AG08396 (cell line): ENCODE data around the gene NACA.
"Not testable (repeated sequence)": the region's sequence is repeated elsewhere in the genome, so short reads cannot be mapped to it uniquely, and the experiment has no call there.

Source experiments
- DNase-seq: peaks from one replicate; pipeline ENCODE4 v3.0.0; 2012; ENCODE audit warnings: low spot score, mixed read lengths

NACA gene

GRCh38 chr12:56723889-56724700, 1.0 kb downstream of the NACA start:
- peak; percentile 62 for DNase-seq

- no peak for DNase-seq
Observed at GRCh38 chr12:56723352-56723751, 1.7 kb downstream of the NACA start.

- no peak for DNase-seq
Observed at GRCh38 chr12:56722832-56723231, 2.3 kb downstream of the NACA start.

- DNase-seq: no peak
Observed at GRCh38 chr12:56721721-56722120, 3.4 kb downstream of the NACA start.

- no peak for DNase-seq
Observed at GRCh38 chr12:56721216-56721615, 3.9 kb downstream of the NACA start.

GRCh38 chr12:56720731-56721151, 4.4 kb downstream of the NACA start:
- DNase-seq: no peak

- DNase-seq: no peak
Observed at GRCh38 chr12:56719056-56719455, 6.0 kb downstream of the NACA start.

GRCh38 chr12:56718636-56719035, 6.5 kb downstream of the NACA start:
- no peak for DNase-seq

GRCh38 chr12:56718149-56718548, 7.0 kb downstream of the NACA start:
- no peak for DNase-seq

GRCh38 chr12:56716933-56717880, 7.9 kb downstream of the NACA start:
- no peak for DNase-seq

GRCh38 chr12:56716458-56716857, 8.6 kb downstream of the NACA start:
- DNase-seq: no peak

- no peak for DNase-seq
Observed at GRCh38 chr12:56715798-56716197, 9.3 kb downstream of the NACA start.

GRCh38 chr12:56714431-56714929, 10.6 kb downstream of the NACA start:
- no peak for DNase-seq

GRCh38 chr12:56713345-56713744, 11.8 kb downstream of the NACA start:
- no peak for DNase-seq

GRCh38 chr12:56709759-56710376, 15.2 kb downstream of the NACA start:
- DNase-seq: no peak

GRCh38 chr12:56704522-56704921, 20.6 kb downstream of the NACA start:
- DNase-seq: not testable (repeated sequence)

GRCh38 chr12:56699020-56699661, 26.0 kb downstream of the NACA start:
- no peak for DNase-seq

- no peak for DNase-seq
Observed at GRCh38 chr12:56695327-56696101, 29.6 kb downstream of the NACA start.

GRCh38 chr12:56694161-56694560, 30.9 kb downstream of the NACA start:
- no peak for DNase-seq

GRCh38 chr12:56688846-56689109, 36.3 kb downstream of the NACA start:
- DNase-seq: no peak

GRCh38 chr12:56688129-56688845, 36.8 kb downstream of the NACA start, which contains the start of gene PTGES3:
Gene PTGES3 (minus strand): TSS chr12:56688284. CDS start chr12:56687999, 285 bp downstream.
- peak; percentile 98 for DNase-seq
